C4-2B (cell line): ENCODE data around the gene WDR90.

Experiments used
- ZFX ChIP-seq: fragments of 450-650 bp; IDR thresholded peaks from 2 replicates; pipeline ENCODE4 v1.6.1; 2017
- TF ChIP-seq, protein P1 (sequence below): fragments of 450-650 bp; conservative IDR thresholded peaks from 2 replicates; pipeline ENCODE4 v1.5.1; 2017; ENCODE audit warnings: mild to moderate bottlenecking

DNA sequence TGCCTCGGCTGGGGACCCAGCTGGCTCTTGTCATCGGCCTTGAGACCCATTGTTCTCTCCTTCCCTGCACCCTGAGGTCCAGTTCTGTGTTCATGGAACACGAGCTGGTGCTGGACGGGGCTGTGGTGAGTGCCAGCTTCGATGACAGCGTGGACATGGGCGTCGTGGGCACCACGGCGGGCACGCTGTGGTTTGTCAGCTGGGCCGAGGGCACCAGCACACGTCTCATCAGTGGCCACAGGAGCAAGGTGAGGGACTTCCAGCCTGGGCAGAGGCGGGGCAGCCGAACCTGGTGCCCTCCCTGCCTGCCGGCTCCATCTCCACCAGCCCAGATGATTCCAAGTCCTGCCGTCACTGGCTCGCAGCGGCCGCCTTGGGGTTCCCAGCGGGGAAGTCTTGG is 13.4 kb downstream of the WDR90 start:
- TF ChIP-seq, protein P1, sequence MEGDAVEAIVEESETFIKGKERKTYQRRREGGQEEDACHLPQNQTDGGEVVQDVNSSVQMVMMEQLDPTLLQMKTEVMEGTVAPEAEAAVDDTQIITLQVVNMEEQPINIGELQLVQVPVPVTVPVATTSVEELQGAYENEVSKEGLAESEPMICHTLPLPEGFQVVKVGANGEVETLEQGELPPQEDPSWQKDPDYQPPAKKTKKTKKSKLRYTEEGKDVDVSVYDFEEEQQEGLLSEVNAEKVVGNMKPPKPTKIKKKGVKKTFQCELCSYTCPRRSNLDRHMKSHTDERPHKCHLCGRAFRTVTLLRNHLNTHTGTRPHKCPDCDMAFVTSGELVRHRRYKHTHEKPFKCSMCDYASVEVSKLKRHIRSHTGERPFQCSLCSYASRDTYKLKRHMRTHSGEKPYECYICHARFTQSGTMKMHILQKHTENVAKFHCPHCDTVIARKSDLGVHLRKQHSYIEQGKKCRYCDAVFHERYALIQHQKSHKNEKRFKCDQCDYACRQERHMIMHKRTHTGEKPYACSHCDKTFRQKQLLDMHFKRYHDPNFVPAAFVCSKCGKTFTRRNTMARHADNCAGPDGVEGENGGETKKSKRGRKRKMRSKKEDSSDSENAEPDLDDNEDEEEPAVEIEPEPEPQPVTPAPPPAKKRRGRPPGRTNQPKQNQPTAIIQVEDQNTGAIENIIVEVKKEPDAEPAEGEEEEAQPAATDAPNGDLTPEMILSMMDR: no peak
- TF ChIP-seq ZFX: no peak
